ENCODE data around the gene ATP1A1. TPM values are rescaled to one million over a fixed set of nuclear protein-coding genes. Genes with fewer than 3 reads are reported as not detected.

The ATP1A1 gene
- total RNA-seq, 1 experiment from 2014 or later, result 286 TPM

DNA sequence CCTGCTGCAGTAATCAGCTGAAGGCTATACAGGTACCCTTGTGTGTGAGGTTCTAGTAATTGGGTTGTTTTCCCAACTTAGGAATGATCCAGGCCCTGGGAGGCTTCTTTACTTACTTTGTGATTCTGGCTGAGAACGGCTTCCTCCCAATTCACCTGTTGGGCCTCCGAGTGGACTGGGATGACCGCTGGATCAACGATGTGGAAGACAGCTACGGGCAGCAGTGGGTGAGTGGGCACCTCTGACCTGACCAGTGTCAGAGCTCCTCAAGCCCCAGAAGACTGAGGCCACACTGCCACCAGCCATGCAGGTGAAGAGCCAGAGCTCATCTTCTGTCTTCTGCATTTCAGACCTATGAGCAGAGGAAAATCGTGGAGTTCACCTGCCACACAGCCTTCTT is 27.7 kb downstream of the ATP1A1 start (continued):
- TF ChIP-seq, protein P1, sequence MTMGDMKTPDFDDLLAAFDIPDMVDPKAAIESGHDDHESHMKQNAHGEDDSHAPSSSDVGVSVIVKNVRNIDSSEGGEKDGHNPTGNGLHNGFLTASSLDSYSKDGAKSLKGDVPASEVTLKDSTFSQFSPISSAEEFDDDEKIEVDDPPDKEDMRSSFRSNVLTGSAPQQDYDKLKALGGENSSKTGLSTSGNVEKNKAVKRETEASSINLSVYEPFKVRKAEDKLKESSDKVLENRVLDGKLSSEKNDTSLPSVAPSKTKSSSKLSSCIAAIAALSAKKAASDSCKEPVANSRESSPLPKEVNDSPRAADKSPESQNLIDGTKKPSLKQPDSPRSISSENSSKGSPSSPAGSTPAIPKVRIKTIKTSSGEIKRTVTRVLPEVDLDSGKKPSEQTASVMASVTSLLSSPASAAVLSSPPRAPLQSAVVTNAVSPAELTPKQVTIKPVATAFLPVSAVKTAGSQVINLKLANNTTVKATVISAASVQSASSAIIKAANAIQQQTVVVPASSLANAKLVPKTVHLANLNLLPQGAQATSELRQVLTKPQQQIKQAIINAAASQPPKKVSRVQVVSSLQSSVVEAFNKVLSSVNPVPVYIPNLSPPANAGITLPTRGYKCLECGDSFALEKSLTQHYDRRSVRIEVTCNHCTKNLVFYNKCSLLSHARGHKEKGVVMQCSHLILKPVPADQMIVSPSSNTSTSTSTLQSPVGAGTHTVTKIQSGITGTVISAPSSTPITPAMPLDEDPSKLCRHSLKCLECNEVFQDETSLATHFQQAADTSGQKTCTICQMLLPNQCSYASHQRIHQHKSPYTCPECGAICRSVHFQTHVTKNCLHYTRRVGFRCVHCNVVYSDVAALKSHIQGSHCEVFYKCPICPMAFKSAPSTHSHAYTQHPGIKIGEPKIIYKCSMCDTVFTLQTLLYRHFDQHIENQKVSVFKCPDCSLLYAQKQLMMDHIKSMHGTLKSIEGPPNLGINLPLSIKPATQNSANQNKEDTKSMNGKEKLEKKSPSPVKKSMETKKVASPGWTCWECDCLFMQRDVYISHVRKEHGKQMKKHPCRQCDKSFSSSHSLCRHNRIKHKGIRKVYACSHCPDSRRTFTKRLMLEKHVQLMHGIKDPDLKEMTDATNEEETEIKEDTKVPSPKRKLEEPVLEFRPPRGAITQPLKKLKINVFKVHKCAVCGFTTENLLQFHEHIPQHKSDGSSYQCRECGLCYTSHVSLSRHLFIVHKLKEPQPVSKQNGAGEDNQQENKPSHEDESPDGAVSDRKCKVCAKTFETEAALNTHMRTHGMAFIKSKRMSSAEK (CRISPR knock-in tag; IDR thresholded peaks at IDR 0.05; ENCODE audit: borderline replicate concordance), result no peak
- TF ChIP-seq, protein P2, sequence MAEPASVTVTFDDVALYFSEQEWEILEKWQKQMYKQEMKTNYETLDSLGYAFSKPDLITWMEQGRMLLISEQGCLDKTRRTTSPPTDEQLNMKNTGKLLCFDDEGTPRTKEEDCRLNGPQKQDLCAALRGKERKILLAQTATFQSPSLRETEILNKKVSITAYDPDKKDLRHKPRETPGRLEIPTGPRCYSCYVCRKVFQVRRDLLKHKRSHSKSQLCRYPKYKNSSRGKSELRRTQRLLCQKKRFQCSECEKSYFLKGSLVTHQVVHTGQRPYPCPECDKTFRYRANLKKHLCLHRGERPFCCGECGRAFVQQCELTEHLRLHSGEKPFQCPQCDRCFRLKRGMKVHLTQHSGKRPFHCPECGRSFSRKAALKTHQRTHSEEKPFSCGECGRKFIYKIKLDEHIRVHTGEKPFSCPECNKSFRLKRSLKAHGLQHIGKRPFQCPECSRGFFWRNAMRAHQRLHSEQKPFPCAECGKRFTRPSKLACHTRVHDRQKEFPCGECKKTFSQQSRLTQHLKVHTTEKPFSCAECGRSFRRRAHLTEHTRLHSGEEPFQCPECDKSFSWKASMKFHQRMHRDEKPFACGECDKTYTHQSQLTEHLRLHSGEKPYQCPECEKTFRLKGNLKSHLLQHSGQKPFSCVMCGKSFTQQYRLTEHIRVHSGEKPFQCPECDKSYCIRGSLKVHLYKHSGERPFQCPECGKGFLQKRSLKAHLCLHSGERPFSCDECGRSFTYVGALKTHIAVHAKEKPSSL (CRISPR knock-in tag; conservative IDR thresholded peaks at IDR 0.05), result no peak
- TF ChIP-seq TCF7 (CRISPR knock-in tag; IDR thresholded peaks at IDR 0.05; ENCODE audit: low read depth) (no peak), TP53 (CRISPR knock-in tag; IDR thresholded peaks at IDR 0.05) (no peak), JUN (CRISPR knock-in tag; IDR thresholded peaks at IDR 0.05) (no peak), CREM (CRISPR knock-in tag; IDR thresholded peaks at IDR 0.05) (no peak), RORB (CRISPR knock-in tag; IDR thresholded peaks at IDR 0.05) (no peak)
- TF ChIP-seq, protein P3, sequence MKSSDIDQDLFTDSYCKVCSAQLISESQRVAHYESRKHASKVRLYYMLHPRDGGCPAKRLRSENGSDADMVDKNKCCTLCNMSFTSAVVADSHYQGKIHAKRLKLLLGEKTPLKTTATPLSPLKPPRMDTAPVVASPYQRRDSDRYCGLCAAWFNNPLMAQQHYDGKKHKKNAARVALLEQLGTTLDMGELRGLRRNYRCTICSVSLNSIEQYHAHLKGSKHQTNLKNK (CRISPR knock-in tag; IDR thresholded peaks at IDR 0.05), result no peak
- TF ChIP-seq, protein P4, sequence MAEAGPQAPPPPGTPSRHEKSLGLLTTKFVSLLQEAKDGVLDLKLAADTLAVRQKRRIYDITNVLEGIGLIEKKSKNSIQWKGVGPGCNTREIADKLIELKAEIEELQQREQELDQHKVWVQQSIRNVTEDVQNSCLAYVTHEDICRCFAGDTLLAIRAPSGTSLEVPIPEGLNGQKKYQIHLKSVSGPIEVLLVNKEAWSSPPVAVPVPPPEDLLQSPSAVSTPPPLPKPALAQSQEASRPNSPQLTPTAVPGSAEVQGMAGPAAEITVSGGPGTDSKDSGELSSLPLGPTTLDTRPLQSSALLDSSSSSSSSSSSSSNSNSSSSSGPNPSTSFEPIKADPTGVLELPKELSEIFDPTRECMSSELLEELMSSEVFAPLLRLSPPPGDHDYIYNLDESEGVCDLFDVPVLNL (CRISPR knock-in tag; IDR thresholded peaks at IDR 0.05; ENCODE audit: borderline replicate concordance, low read depth), result no peak

DNA sequence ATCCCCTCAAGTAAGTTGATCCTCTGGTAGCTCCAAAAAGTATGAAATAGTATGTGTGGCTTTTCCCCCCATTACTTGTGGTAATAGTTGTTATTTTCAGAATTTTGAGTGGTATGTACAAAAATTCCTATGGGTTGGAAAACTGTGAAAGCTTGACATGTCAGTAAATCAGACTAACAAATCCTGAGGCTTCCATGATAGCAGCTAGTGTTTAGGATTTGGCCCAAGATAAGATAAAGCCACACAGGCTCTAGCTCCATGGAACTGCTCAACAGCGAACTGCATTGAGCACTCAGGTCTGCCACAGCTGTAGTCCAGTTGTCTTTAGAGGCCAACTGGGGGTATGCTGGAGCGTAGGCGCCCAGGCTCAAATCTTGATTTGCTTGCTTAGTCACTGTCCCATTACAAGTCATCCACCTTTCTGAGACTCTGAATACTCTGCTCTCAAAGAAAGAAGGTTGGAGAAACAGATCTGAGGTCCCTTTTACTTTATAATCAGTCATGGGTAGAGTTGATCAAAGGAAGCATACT is 28.7 kb downstream of the ATP1A1 start:
- Mint-ChIP-seq H3K4me3 (no peak overlapping the region), H3K9me3 (no peaks in the 10 kb centered on the region), H3K27ac (no peak overlapping the region), H3K36me3 (peaks cover 99% of the 10 kb centered on the region), H3K4me1 (peaks cover 12% of the 10 kb centered on the region), H3K27me3 (ENCODE audit: low read depth) (no peaks in the 10 kb centered on the region)
- CTCF ChIA-PET, result interaction anchor here (2.2 to 2.7 kb wide), 3 partner anchors 83 to 262 kb away, joined by 6 to 13 read pairs (median 7); no protein-coding TSS in a partner anchor
- POLR2A ChIA-PET, result no interaction called here
- DNase-seq (ENCODE audit: low spot score) (no peak), ATAC-seq (no peak)
- no peak for TF ChIP-seq ESRRA (CRISPR knock-in tag; IDR thresholded peaks at IDR 0.05; ENCODE audit: borderline replicate concordance)
- TF ChIP-seq, protein P5, sequence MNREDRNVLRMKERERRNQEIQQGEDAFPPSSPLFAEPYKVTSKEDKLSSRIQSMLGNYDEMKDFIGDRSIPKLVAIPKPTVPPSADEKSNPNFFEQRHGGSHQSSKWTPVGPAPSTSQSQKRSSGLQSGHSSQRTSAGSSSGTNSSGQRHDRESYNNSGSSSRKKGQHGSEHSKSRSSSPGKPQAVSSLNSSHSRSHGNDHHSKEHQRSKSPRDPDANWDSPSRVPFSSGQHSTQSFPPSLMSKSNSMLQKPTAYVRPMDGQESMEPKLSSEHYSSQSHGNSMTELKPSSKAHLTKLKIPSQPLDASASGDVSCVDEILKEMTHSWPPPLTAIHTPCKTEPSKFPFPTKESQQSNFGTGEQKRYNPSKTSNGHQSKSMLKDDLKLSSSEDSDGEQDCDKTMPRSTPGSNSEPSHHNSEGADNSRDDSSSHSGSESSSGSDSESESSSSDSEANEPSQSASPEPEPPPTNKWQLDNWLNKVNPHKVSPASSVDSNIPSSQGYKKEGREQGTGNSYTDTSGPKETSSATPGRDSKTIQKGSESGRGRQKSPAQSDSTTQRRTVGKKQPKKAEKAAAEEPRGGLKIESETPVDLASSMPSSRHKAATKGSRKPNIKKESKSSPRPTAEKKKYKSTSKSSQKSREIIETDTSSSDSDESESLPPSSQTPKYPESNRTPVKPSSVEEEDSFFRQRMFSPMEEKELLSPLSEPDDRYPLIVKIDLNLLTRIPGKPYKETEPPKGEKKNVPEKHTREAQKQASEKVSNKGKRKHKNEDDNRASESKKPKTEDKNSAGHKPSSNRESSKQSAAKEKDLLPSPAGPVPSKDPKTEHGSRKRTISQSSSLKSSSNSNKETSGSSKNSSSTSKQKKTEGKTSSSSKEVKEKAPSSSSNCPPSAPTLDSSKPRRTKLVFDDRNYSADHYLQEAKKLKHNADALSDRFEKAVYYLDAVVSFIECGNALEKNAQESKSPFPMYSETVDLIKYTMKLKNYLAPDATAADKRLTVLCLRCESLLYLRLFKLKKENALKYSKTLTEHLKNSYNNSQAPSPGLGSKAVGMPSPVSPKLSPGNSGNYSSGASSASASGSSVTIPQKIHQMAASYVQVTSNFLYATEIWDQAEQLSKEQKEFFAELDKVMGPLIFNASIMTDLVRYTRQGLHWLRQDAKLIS (CRISPR knock-in tag; IDR thresholded peaks at IDR 0.05; ENCODE audit: borderline replicate concordance), result no peak
- TF ChIP-seq, protein P1 (CRISPR knock-in tag; IDR thresholded peaks at IDR 0.05; ENCODE audit: borderline replicate concordance), result no peak
- TF ChIP-seq, protein P6, sequence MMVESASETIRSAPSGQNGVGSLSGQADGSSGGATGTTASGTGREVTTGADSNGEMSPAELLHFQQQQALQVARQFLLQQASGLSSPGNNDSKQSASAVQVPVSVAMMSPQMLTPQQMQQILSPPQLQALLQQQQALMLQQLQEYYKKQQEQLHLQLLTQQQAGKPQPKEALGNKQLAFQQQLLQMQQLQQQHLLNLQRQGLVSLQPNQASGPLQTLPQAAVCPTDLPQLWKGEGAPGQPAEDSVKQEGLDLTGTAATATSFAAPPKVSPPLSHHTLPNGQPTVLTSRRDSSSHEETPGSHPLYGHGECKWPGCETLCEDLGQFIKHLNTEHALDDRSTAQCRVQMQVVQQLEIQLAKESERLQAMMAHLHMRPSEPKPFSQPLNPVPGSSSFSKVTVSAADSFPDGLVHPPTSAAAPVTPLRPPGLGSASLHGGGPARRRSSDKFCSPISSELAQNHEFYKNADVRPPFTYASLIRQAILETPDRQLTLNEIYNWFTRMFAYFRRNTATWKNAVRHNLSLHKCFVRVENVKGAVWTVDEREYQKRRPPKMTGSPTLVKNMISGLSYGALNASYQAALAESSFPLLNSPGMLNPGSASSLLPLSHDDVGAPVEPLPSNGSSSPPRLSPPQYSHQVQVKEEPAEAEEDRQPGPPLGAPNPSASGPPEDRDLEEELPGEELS (CRISPR knock-in tag; IDR thresholded peaks at IDR 0.05), result no peak
- no peak for TF ChIP-seq ZNF121 (CRISPR knock-in tag; IDR thresholded peaks at IDR 0.05)
- no peak for TF ChIP-seq RORB (CRISPR knock-in tag; IDR thresholded peaks at IDR 0.05)
